ENCODE results near the gene DPF3.

- TF ChIP-seq CTCF (conservative IDR thresholded peaks at IDR 0.05 in 1 of 2, IDR thresholded peaks at IDR 0.05 in 1 of 2; ENCODE audit: low read depth in 1 of 2, low read length in 2 of 2) (no peak), EZH2 (IDR thresholded peaks at IDR 0.05; ENCODE audit: low read length, missing control alignments) (no peak)
These were observed 272.4 kb downstream of the DPF3 start for GRCh38 chr14:72621387-72622065.

Measured in fibroblast of lung (primary cell).